K562 (cell line): ENCODE data around the gene ACO2. TPM values are rescaled to one million over a fixed set of nuclear protein-coding genes. Genes with fewer than 3 reads are reported as not detected.

Source experiments
- ATAC-seq: fragments of 200-7000 bp; cut with Tn5 transposase; 3 replicates; pipeline ENCODE4 v1.9.1; 2020; ENCODE audit warnings: moderate library complexity
- BruUV-seq: library from RNA; stranded (reverse); fragments of 400-500 nt; replicated peaks from 2 replicates; lab custom pipeline; 2021; lab: Mats Ljungman, UMichigan
- CTCF ChIA-PET: fragments of 300-600 bp; formaldehyde crosslinking; extraction: SDS; loops from one replicate; lab custom pipeline; 2021; ENCODE audit warnings: low intra/inter-chr PET ratio; lab: Yijun Ruan, JAX
- POLR2A ChIA-PET: fragments of 300-600, 350-650 bp; sonication (Branson Sonifier 250); formaldehyde crosslinking; extraction: SDS; loops from one replicate; lab custom pipeline; 2021; ENCODE audit warnings: antibody characterized with exemption, inconsistent platforms; lab: Yijun Ruan, JAX
- DNase-seq, 4 experiments: peaks; one replicate each; pipeline versions ENCODE4 v3.0.0 to v3.0.0-alpha.2; 2011 to 2018; ENCODE audit warnings: low spot score in 3 of 4, mixed read lengths in 3 of 4; ENCODE audit errors: extremely low read depth in 1 of 4
- FAIRE-seq: peaks from 2 replicates; lab custom pipeline; 2011; peaks lifted over from hg19 to GRCh38; lab: Jason Lieb, UNC
- H2AFZ ChIP-seq: 2 replicates; pipeline ENCODE4 v1.6.0; 2011; ENCODE audit warnings: low read depth, low read length, control low read depth, inconsistent platforms
- H3K27ac ChIP-seq: fragments of 200-600 bp; 3 replicates; pipeline ENCODE4 v1.8.0; 2011; ENCODE audit warnings: low read depth, mild to moderate bottlenecking, control low read depth, inconsistent platforms, low read length, moderate library complexity, mixed read lengths; ENCODE audit errors: extremely low read depth
- H3K27me3 ChIP-seq, 2 experiments: fragments of 300-600 bp in 1 of 2; 2 replicates in 1 of 2; 3 replicates in 1 of 2; pipeline versions ENCODE4 v1.6.0 to v1.8.0; 2011; ENCODE audit warnings: inconsistent platforms in 2 of 2, low read length in 2 of 2, mild to moderate bottlenecking in 1 of 2, mixed read lengths in 1 of 2, moderate library complexity in 1 of 2; ENCODE audit not compliant: control insufficient read depth in 2 of 2, insufficient read depth in 2 of 2
- H3K36me3 ChIP-seq: fragments of 300-600 bp; 3 replicates; pipeline ENCODE4 v1.8.0; 2011; ENCODE audit warnings: mild to moderate bottlenecking, low read length, inconsistent platforms; ENCODE audit not compliant: control insufficient read depth, insufficient read depth
- H3K4me1 ChIP-seq, 2 experiments: fragments of 200-600 bp in 1 of 2; replicated peaks in 1 of 2; 2 replicates in 1 of 2; 3 replicates in 1 of 2; pipeline versions ENCODE4 v1.5.1 to v1.8.0; 2011; ENCODE audit warnings: inconsistent platforms in 2 of 2, low read length in 2 of 2, mild to moderate bottlenecking in 1 of 2, mixed read lengths in 1 of 2, moderate library complexity in 1 of 2; ENCODE audit not compliant: control insufficient read depth in 2 of 2, insufficient read depth in 2 of 2
- H3K4me2 ChIP-seq: 2 replicates; pipeline ENCODE4 v1.6.1; 2011; ENCODE audit warnings: low read length, control low read depth, inconsistent platforms, mixed read lengths; ENCODE audit not compliant: insufficient read depth
- H3K4me3 ChIP-seq: fragments of 200-600 bp; sonication (generic), shearing (Covaris generic); 2 replicates; pipeline ENCODE4 v1.5.1; 2016; ENCODE audit warnings: control low read depth, inconsistent platforms
- H3K79me2 ChIP-seq: fragments of 200-600 bp; 3 replicates; pipeline ENCODE4 v1.8.0; 2011; ENCODE audit warnings: low read length, inconsistent platforms; ENCODE audit not compliant: control insufficient read depth, insufficient read depth
- H3K9ac ChIP-seq, 2 experiments: 2 replicates each; pipeline versions ENCODE4 v1.6.0 to v1.6.1; 2011; ENCODE audit warnings: low read depth in 2 of 2, low read length in 2 of 2, control low read depth in 1 of 2, inconsistent platforms in 1 of 2, mild to moderate bottlenecking in 1 of 2, mixed read lengths in 1 of 2; ENCODE audit not compliant: insufficient read depth in 1 of 2
- H3K9me1 ChIP-seq: one replicate; pipeline ENCODE4 v1.6.0; 2011; ENCODE audit warnings: inconsistent platforms, mild to moderate bottlenecking, low read length, moderate library complexity; ENCODE audit not compliant: control insufficient read depth, insufficient read depth
- H3K9me3 ChIP-seq: replicated peaks from 2 replicates; pipeline ENCODE4 v1.5.1; 2011; ENCODE audit warnings: low read depth, low read length, inconsistent platforms; ENCODE audit not compliant: control insufficient read depth, insufficient read depth
- H4K20me1 ChIP-seq: replicated peaks from 2 replicates; pipeline ENCODE4 v1.6.1; 2011; ENCODE audit warnings: low read length, inconsistent platforms, mixed read lengths; ENCODE audit not compliant: control insufficient read depth, insufficient read depth
- NELFE ChIP-seq: IDR thresholded peaks from 2 replicates; pipeline ENCODE4 v1.6.1; 2011; ENCODE audit warnings: mild to moderate bottlenecking; ENCODE audit not compliant: insufficient read depth, insufficient read length
- POLR2AphosphoS5 ChIP-seq: IDR thresholded peaks from 2 replicates; pipeline ENCODE4 v1.6.1; 2011; ENCODE audit warnings: mild to moderate bottlenecking, low read depth, low read length, moderate library complexity; ENCODE audit not compliant: control insufficient read depth, insufficient read depth
- RCOR1 ChIP-seq, 2 experiments: IDR thresholded peaks; 2 replicates each; pipeline ENCODE4 v1.6.1; 2012; ENCODE audit warnings: low read depth in 2 of 2, low read length in 2 of 2, borderline replicate concordance in 1 of 2, improper control_type of control experiment in 1 of 2
- RUNX1 ChIP-seq: sonication (generic); IDR thresholded peaks from 2 replicates; pipeline ENCODE4 v1.6.1; 2016; ENCODE audit warnings: antibody characterized with exemption, low read depth
- TBP ChIP-seq: optimal IDR thresholded peaks from 2 replicates; pipeline ENCODE3; 2011; ENCODE audit warnings: low read depth, low read length, improper control_type of control experiment
- ZNF165 ChIP-seq: fragments of 250-450 bp; sonication (Bioruptor Pico); IDR thresholded peaks from 2 replicates; pipeline ENCODE4 v1.4.0; 2020; ENCODE audit warnings: borderline replicate concordance
- WGBS: fragments of 100-300 bp; shearing (Covaris generic); methylation state at CpG from one replicate; pipeline ENCODE4 v1.1.6; 2016; ENCODE audit warnings: low coverage, mixed read lengths; ENCODE audit not compliant: insufficient coverage; ENCODE audit errors: missing lambda C conversion rate; 5-methylcytosine and 5-hydroxymethylcytosine counted together
- in situ Hi-C: fragments of 300-500 bp; cut with MboI; formaldehyde crosslinking; loops from 4 replicates; pipeline ENCODE4 v1.15.0; 2018; ENCODE audit warnings: inconsistent platforms, mixed read lengths
- intact Hi-C: fragments of 100-400 bp; cut with micrococcal nuclease; formaldehyde crosslinking; loops from 2 replicates; pipeline ENCODE4 v1.14.2; 2022
- polyA plus RNA-seq, 8 experiments: library from polyadenylated mRNA; depleted of rRNA in 4 of 8; stranded (reverse) in 5 of 8; unstranded in 3 of 8; fragments of >200 nt; fragmentation: Nextera tagmentation in 2 of 8; fragmentation: Illumina TruSeq in 1 of 8; extraction: Ambion mirVana in 2 of 8; extraction: Trizol in 1 of 8; gene quantifications; 2 replicates each; pipeline versions ENCODE4 v1.2.1 to v1.2.3, GENCODE V29; 2011 to 2014; ENCODE audit warnings: inconsistent platforms in 1 of 8, missing spikeins in 1 of 8
- total RNA-seq, 7 experiments: library from RNA; depleted of rRNA in 6 of 7; stranded (reverse); fragments of >200 nt in 6 of 7; fragmentation: Illumina TruSeq in 2 of 7; extraction: Trizol in 2 of 7; gene quantifications; 2 replicates each; pipeline versions ENCODE4 v1.2.1 to v1.2.3, GENCODE V29; 2011 to 2021; ENCODE audit warnings: low replicate concordance in 1 of 7
- TF ChIP-seq, protein P1 (sequence below): fragments of 450-650 bp; IDR thresholded peaks from 2 replicates; pipeline ENCODE4 v1.6.1; 2016
- TF ChIP-seq, protein P2 (sequence below), 2 experiments: IDR thresholded peaks; 2 replicates each; pipeline ENCODE4 v1.6.1; 2011; ENCODE audit warnings: borderline replicate concordance in 1 of 2, control low read depth in 1 of 2, low read depth in 1 of 2, low read length in 1 of 2, mild to moderate bottlenecking in 1 of 2, mixed read lengths in 1 of 2, moderate library complexity in 1 of 2; ENCODE audit not compliant: insufficient read depth in 1 of 2, insufficient read length in 1 of 2, poor library complexity in 1 of 2, severe bottlenecking in 1 of 2; ENCODE audit errors: extremely low read depth in 1 of 2
- TF ChIP-seq, protein P3 (sequence below): IDR thresholded peaks from 2 replicates; pipeline ENCODE4 v1.6.1; 2016; ENCODE audit warnings: missing genetic modification characterization, missing compliant biosample characterization

Gene ACO2
- total and polyA plus RNA-seq, 9 of the 15 experiments (the other 6 are each of a cell fraction or from before 2014, with no cell fraction given) = 16.2 to 119 (median 43.2) TPM

DNA sequence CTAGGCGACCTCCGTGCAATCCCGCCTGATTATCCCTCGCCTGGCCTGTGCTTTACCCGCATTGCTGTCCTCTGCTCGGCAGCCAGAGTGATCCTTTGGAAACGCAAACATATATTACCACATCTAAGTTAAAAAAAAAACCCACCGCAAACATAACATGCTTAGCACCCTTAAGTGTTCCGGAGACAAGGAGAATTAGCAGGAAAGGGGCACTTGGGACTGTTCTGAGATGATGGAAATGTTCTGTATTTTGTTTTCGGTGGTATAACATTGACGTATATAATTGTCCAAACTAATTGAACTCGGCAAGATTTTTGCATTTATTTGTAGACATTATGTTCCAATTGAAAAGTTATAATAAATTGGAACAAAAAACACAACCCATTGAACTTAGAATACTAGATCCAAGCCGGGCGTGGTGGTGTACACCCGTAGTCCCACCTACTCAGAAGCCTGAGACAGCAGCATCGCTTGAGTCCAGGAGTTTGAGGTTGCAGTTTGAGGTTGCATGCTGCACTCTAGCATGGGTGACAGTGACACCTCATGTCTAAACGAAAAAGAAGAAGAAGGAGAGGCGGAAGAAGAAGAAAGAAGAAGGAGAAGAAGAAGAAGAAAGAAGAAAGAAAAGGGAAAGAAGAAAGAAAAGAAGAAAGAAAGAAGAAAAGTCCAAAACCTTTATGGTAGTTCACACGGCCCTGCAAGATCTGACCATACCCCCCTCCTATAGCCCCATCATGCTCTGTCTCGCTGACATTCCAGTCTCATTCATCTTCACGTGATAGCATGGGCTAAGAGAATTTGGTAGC lies 76.0 kb downstream of the ACO2 start:
- H2AFZ ChIP-seq = peak overlapping the region; percentile 80
- no peaks in the 10 kb centered on the region for H3K9me3 ChIP-seq
- no peak overlapping the region for H3K4me3 ChIP-seq
- H3K4me1 ChIP-seq = peaks cover 30 to 45% of the 10 kb centered on the region in 2 experiments; a peak in 4 of 5 replicates
- peaks cover 3% of the 10 kb centered on the region for H3K9me1 ChIP-seq
- WGBS = 18% methylated on average over 18 of the region's 21 CpGs
- H3K36me3 ChIP-seq = peaks cover 20% of the 10 kb centered on the region
- in situ Hi-C loops = no loop called here
- ChIA-PET POLR2A (interaction anchor here (0.7 kb wide), 1 partner anchor 258 kb away, joined by 3 read pairs; no protein-coding TSS in a partner anchor), CTCF (interaction anchor here (0.6 kb wide), 1 partner anchor 336 kb away, joined by 3 read pairs; no protein-coding TSS in a partner anchor)
- no peak for FAIRE-seq
- intact Hi-C loops = loop anchor here (5.0 kb wide), 1 partner anchor 42 kb away; the partner anchor contains the start of gene PMM1
- H3K79me2 ChIP-seq = peaks cover 44% of the 10 kb centered on the region
- H3K4me2 ChIP-seq = peak overlapping the region; percentile 67
- no peak overlapping the region for H3K9ac ChIP-seq
- ATAC-seq = no peak
- H4K20me1 ChIP-seq = peaks cover 15% of the 10 kb centered on the region
- H3K27me3 ChIP-seq = no peaks in the 10 kb centered on the region
- DNase-seq = no peak
- BruUV-seq = no TSS peak
- H3K27ac ChIP-seq = no peak overlapping the region
- TF ChIP-seq, protein P1, sequence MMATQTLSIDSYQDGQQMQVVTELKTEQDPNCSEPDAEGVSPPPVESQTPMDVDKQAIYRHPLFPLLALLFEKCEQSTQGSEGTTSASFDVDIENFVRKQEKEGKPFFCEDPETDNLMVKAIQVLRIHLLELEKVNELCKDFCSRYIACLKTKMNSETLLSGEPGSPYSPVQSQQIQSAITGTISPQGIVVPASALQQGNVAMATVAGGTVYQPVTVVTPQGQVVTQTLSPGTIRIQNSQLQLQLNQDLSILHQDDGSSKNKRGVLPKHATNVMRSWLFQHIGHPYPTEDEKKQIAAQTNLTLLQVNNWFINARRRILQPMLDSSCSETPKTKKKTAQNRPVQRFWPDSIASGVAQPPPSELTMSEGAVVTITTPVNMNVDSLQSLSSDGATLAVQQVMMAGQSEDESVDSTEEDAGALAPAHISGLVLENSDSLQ = 0 out of 2 replicates have a peak, but pooled peaks have one; percentile 7
- TF ChIP-seq RCOR1 (IDR thresholded peaks at IDR 0.05; ENCODE audit: borderline replicate concordance in 1 of 2, low read depth in 2 of 2, low read length in 2 of 2) (0 out of 4 replicates have a peak, but pooled peaks of 1 of the 2 experiments have one; percentile 42), NELFE (no peak), ZNF165 (no peak), POLR2AphosphoS5 (peak; percentile 28; the same call in 1 of the 2 replicates), RUNX1 (no peak), TBP (peak; percentile 30)
- TF ChIP-seq, protein P2, sequence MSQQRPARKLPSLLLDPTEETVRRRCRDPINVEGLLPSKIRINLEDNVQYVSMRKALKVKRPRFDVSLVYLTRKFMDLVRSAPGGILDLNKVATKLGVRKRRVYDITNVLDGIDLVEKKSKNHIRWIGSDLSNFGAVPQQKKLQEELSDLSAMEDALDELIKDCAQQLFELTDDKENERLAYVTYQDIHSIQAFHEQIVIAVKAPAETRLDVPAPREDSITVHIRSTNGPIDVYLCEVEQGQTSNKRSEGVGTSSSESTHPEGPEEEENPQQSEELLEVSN (IDR thresholded peaks at IDR 0.05; ENCODE audit: borderline replicate concordance in 1 of 2, extremely low read depth in 1 of 2, insufficient read depth in 1 of 2, insufficient read length in 1 of 2, low read depth in 1 of 2, low read length in 1 of 2, poor library complexity in 1 of 2, severe bottlenecking in 1 of 2) = peak in 1 of 2 experiments; percentile 27
- TF ChIP-seq, protein P3, sequence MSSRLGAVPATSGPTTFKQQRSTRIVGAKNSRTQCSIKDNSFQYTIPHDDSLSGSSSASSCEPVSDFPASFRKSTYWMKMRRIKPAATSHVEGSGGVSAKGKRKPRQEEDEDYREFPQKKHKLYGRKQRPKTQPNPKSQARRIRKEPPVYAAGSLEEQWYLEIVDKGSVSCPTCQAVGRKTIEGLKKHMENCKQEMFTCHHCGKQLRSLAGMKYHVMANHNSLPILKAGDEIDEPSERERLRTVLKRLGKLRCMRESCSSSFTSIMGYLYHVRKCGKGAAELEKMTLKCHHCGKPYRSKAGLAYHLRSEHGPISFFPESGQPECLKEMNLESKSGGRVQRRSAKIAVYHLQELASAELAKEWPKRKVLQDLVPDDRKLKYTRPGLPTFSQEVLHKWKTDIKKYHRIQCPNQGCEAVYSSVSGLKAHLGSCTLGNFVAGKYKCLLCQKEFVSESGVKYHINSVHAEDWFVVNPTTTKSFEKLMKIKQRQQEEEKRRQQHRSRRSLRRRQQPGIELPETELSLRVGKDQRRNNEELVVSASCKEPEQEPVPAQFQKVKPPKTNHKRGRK (tag) = peak; percentile 76
